HEK293 (cell line): ENCODE results near the gene KCTD6.

ENCODE experiments used
- GLI4 ChIP-seq: fragments of 450-650 bp; formaldehyde crosslinking; IDR thresholded peaks from 2 replicates; pipeline ENCODE4 v1.5.1; 2016; ENCODE audit warnings: missing biosample characterization, missing genetic modification characterization
- HOXD13 ChIP-seq: sonication (generic); formaldehyde crosslinking; IDR thresholded peaks from 2 replicates; pipeline ENCODE4 v1.8.0; 2022; ENCODE audit warnings: missing genetic modification reagents, borderline replicate concordance
- KLF10 ChIP-seq: fragments of 450-650 bp; IDR thresholded peaks from 2 replicates; pipeline ENCODE4 v1.5.1; 2018; ENCODE audit warnings: missing biosample characterization, mild to moderate bottlenecking, missing genetic modification characterization
- KLF16 ChIP-seq: fragments of 450-650 bp; formaldehyde crosslinking; IDR thresholded peaks from 2 replicates; pipeline ENCODE4 v1.5.1; 2017; ENCODE audit warnings: missing biosample characterization, missing genetic modification characterization
- KLF8 ChIP-seq: fragments of 450-650 bp; formaldehyde crosslinking; IDR thresholded peaks from 2 replicates; pipeline ENCODE4 v1.5.1; 2016; ENCODE audit warnings: missing biosample characterization, missing genetic modification characterization
- MZF1 ChIP-seq: fragments of 450-650 bp; formaldehyde crosslinking; IDR thresholded peaks from 2 replicates; pipeline ENCODE4 v1.5.1; 2017; ENCODE audit warnings: missing biosample characterization, missing genetic modification characterization, borderline replicate concordance
- PRDM6 ChIP-seq: fragments of 450-650 bp; formaldehyde crosslinking; IDR thresholded peaks from 2 replicates; pipeline ENCODE4 v1.5.1; 2017; ENCODE audit warnings: missing biosample characterization, missing genetic modification characterization
- SP2 ChIP-seq: fragments of 450-650 bp; formaldehyde crosslinking; IDR thresholded peaks from 2 replicates; pipeline ENCODE4 v1.5.1; 2016; ENCODE audit warnings: missing biosample characterization, missing genetic modification characterization
- WT1 ChIP-seq: fragments of 450-650 bp; formaldehyde crosslinking; IDR thresholded peaks from 2 replicates; pipeline ENCODE4 v1.5.1; 2016; ENCODE audit warnings: missing biosample characterization, missing genetic modification characterization
- ZBTB17 ChIP-seq: fragments of 450-650 bp; formaldehyde crosslinking; IDR thresholded peaks from 2 replicates; pipeline ENCODE4 v1.5.1; 2016; ENCODE audit warnings: missing biosample characterization, missing genetic modification characterization
- ZBTB26 ChIP-seq: fragments of 450-650 bp; formaldehyde crosslinking; optimal IDR thresholded peaks from 2 replicates; pipeline ENCODE3; 2016; ENCODE audit warnings: missing biosample characterization, mild to moderate bottlenecking, missing genetic modification characterization
- ZBTB8A ChIP-seq: fragments of 450-650 bp; formaldehyde crosslinking; IDR thresholded peaks from 2 replicates; pipeline ENCODE4 v1.5.1; 2016; ENCODE audit warnings: missing biosample characterization, missing genetic modification characterization
- ZEB2 ChIP-seq: fragments of 450-650 bp; formaldehyde crosslinking; IDR thresholded peaks from 2 replicates; pipeline ENCODE4 v1.5.1; 2016; ENCODE audit warnings: missing biosample characterization, missing genetic modification characterization
- ZNF140 ChIP-seq: fragments of 450-650 bp; formaldehyde crosslinking; IDR thresholded peaks from 2 replicates; pipeline ENCODE4 v1.5.1; 2016; ENCODE audit warnings: missing biosample characterization, missing genetic modification characterization
- ZNF223 ChIP-seq: fragments of 450-650 bp; formaldehyde crosslinking; IDR thresholded peaks from 2 replicates; pipeline ENCODE4 v1.5.1; 2016; ENCODE audit warnings: missing biosample characterization, missing genetic modification characterization
- ZNF324 ChIP-seq: fragments of 450-650 bp; formaldehyde crosslinking; IDR thresholded peaks from 2 replicates; pipeline ENCODE4 v1.5.1; 2016; ENCODE audit warnings: missing biosample characterization, missing genetic modification characterization
- ZNF350 ChIP-seq: fragments of 450-650 bp; formaldehyde crosslinking; IDR thresholded peaks from 2 replicates; pipeline ENCODE4 v1.5.0; 2017; ENCODE audit warnings: missing biosample characterization, mild to moderate bottlenecking, missing genetic modification characterization
- ZNF354C ChIP-seq: fragments of 450-650 bp; formaldehyde crosslinking; IDR thresholded peaks from 2 replicates; pipeline ENCODE4 v1.5.1; 2016; ENCODE audit warnings: missing biosample characterization, missing genetic modification characterization, low read depth, borderline replicate concordance
- ZNF366 ChIP-seq: fragments of 450-650 bp; formaldehyde crosslinking; conservative IDR thresholded peaks from 2 replicates; pipeline ENCODE4 v1.5.1; 2016; ENCODE audit warnings: missing biosample characterization, missing genetic modification characterization
- ZNF391 ChIP-seq: fragments of 450-650 bp; formaldehyde crosslinking; IDR thresholded peaks from 2 replicates; pipeline ENCODE4 v1.5.1; 2016; ENCODE audit warnings: low read depth, missing biosample characterization, missing genetic modification characterization, borderline replicate concordance
- ZNF404 ChIP-seq: fragments of 450-650 bp; formaldehyde crosslinking; IDR thresholded peaks from 2 replicates; pipeline ENCODE4 v1.5.1; 2017; ENCODE audit warnings: missing biosample characterization, missing genetic modification characterization
- ZNF488 ChIP-seq: fragments of 450-650 bp; formaldehyde crosslinking; IDR thresholded peaks from 2 replicates; pipeline ENCODE4 v1.5.1; 2016; ENCODE audit warnings: missing biosample characterization, missing genetic modification characterization
- ZNF510 ChIP-seq: fragments of 450-650 bp; formaldehyde crosslinking; IDR thresholded peaks from 2 replicates; pipeline ENCODE4 v1.5.1; 2018; ENCODE audit warnings: mild to moderate bottlenecking, missing genetic modification characterization, missing biosample characterization; ENCODE audit not compliant: insufficient replicate concordance
- ZNF513 ChIP-seq: fragments of 450-650 bp; IDR thresholded peaks from 2 replicates; pipeline ENCODE4 v1.5.1; 2018; ENCODE audit warnings: missing biosample characterization, missing genetic modification characterization
- ZNF558 ChIP-seq: fragments of 450-650 bp; formaldehyde crosslinking; IDR thresholded peaks from 2 replicates; pipeline ENCODE4 v1.5.1; 2016; ENCODE audit warnings: missing biosample characterization, missing genetic modification characterization
- ZNF560 ChIP-seq: fragments of 450-650 bp; formaldehyde crosslinking; IDR thresholded peaks from 2 replicates; pipeline ENCODE4 v1.5.1; 2017; ENCODE audit warnings: missing biosample characterization, missing genetic modification characterization, borderline replicate concordance
- ZNF571 ChIP-seq: fragments of 450-650 bp; formaldehyde crosslinking; IDR thresholded peaks from 2 replicates; pipeline ENCODE4 v1.5.0; 2017; ENCODE audit warnings: missing biosample characterization, missing genetic modification characterization
- ZNF600 ChIP-seq: fragments of 450-650 bp; formaldehyde crosslinking; IDR thresholded peaks from 2 replicates; pipeline ENCODE4 v1.5.1; 2016; ENCODE audit warnings: missing biosample characterization, missing genetic modification characterization
- ZNF623 ChIP-seq: fragments of 450-650 bp; formaldehyde crosslinking; IDR thresholded peaks from 2 replicates; pipeline ENCODE4 v1.5.1; 2016; ENCODE audit warnings: missing biosample characterization, missing genetic modification characterization
- ZNF704 ChIP-seq: fragments of 450-650 bp; formaldehyde crosslinking; IDR thresholded peaks from 2 replicates; pipeline ENCODE4 v1.5.1; 2016; ENCODE audit warnings: missing biosample characterization, missing genetic modification characterization
- ZNF768 ChIP-seq: fragments of 450-650 bp; formaldehyde crosslinking; IDR thresholded peaks from 2 replicates; pipeline ENCODE4 v1.5.1; 2018; ENCODE audit warnings: missing biosample characterization, mild to moderate bottlenecking, missing genetic modification characterization
- ZNF777 ChIP-seq: fragments of 450-650 bp; formaldehyde crosslinking; IDR thresholded peaks from 2 replicates; pipeline ENCODE4 v1.5.1; 2017; ENCODE audit warnings: missing biosample characterization, missing genetic modification characterization, borderline replicate concordance
- ZNF785 ChIP-seq: fragments of 450-650 bp; formaldehyde crosslinking; IDR thresholded peaks from 2 replicates; pipeline ENCODE4 v1.5.1; 2016; ENCODE audit warnings: missing biosample characterization, missing genetic modification characterization
- ZNF830 ChIP-seq: fragments of 450-650 bp; IDR thresholded peaks from 2 replicates; pipeline ENCODE4 v1.5.0; 2018; ENCODE audit warnings: missing biosample characterization, missing genetic modification characterization, low read depth, mild to moderate bottlenecking, moderate library complexity
- ZNF843 ChIP-seq: fragments of 450-650 bp; formaldehyde crosslinking; IDR thresholded peaks from 2 replicates; pipeline ENCODE4 v1.5.1; 2016; ENCODE audit warnings: missing biosample characterization, missing genetic modification characterization
- ZSCAN30 ChIP-seq: fragments of 450-650 bp; IDR thresholded peaks from 2 replicates; pipeline ENCODE4 v1.5.1; 2018; ENCODE audit warnings: missing biosample characterization, mild to moderate bottlenecking, missing genetic modification characterization, moderate library complexity

KCTD6 gene

GRCh38 chr3:58463181-58463941, 28.5 kb upstream of the KCTD6 start (continued):
- TF ChIP-seq ZBTB17 (tag by site-specific recombination) (no peak), ZNF510 (tag by site-specific recombination) (no peak), ZBTB8A (0 out of 2 replicates have a peak, but pooled peaks have one; percentile 0), PRDM6 (tag by site-specific recombination) (0 out of 2 replicates have a peak, but pooled peaks have one; percentile 12), MZF1 (peak; percentile 47; the same call in 1 of the 2 replicates), ZBTB26 (tag by site-specific recombination) (no peak), ZNF488 (no peak), GLI4 (tag by site-specific recombination) (no peak), ZNF785 (tag by site-specific recombination) (no peak), ZNF513 (peak; percentile 13; the same call in 1 of the 2 replicates), ZSCAN30 (tag by site-specific recombination) (no peak), WT1 (tag by site-specific recombination) (no peak), ZNF830 (tag by site-specific recombination) (peak; percentile 58; the same call in 1 of the 2 replicates), HOXD13 (CRISPR knock-in tag) (no peak), ZNF768 (tag by site-specific recombination) (no peak), ZNF704 (tag by site-specific recombination) (no peak), ZNF350 (no peak), KLF8 (tag by site-specific recombination) (no peak), ZNF223 (tag by site-specific recombination) (no peak), ZNF777 (tag by site-specific recombination) (no peak), ZNF571 (no peak), KLF16 (no peak), ZNF623 (no peak), ZNF366 (tag by site-specific recombination) (no peak), KLF10 (tag by site-specific recombination) (peak; percentile 61), ZNF140 (tag by site-specific recombination) (no peak), ZNF560 (tag by site-specific recombination) (no peak), ZEB2 (tag by site-specific recombination) (no peak), ZNF391 (tag by site-specific recombination) (no peak), ZNF558 (tag by site-specific recombination) (0 out of 2 replicates have a peak, but pooled peaks have one; percentile 26), ZNF404 (tag by site-specific recombination) (no peak), SP2 (tag by site-specific recombination) (0 out of 2 replicates have a peak, but pooled peaks have one; percentile 5), ZNF843 (no peak), ZNF354C (tag by site-specific recombination) (no peak), ZNF324 (tag by site-specific recombination) (0 out of 2 replicates have a peak, but pooled peaks have one; percentile 22), ZNF600 (tag by site-specific recombination) (no peak)
